Stimulated activated CD8-positive, alpha-beta memory T cell treated with anti-CD3 and anti-CD28 coated beads, Interleukin-4, amount 100 ng/mL, for 1 hour (primary cell): ENCODE results near the gene SGK2.
"Not testable (repeated sequence)": the region's sequence is repeated elsewhere in the genome, so short reads cannot be mapped to it uniquely, and the experiment has no call there.

Experiments used
- DNase-seq, 2 donors: peaks; one replicate each; pipeline ENCODE4 v3.0.0-alpha.2; 2020; ENCODE audit warnings: low read depth in 2 of 2, low spot score in 1 of 2

The SGK2 gene

GRCh38 chr20:43563429-43563828 lies 4.6 kb downstream of the SGK2 start:
- no peak for DNase-seq

GRCh38 chr20:43563991-43564390 lies 5.2 kb downstream of the SGK2 start:
- DNase-seq = no peak

- DNase-seq = no peak
These were observed 5.6 kb downstream of the SGK2 start for GRCh38 chr20:43564455-43564854.

- DNase-seq = no peak
These were observed 6.3 kb downstream of the SGK2 start for GRCh38 chr20:43564993-43565757.

GRCh38 chr20:43565758-43566104 lies 6.9 kb downstream of the SGK2 start:
- no peak for DNase-seq

- no peak for DNase-seq
These were observed 8.7 kb downstream of the SGK2 start for GRCh38 chr20:43567477-43567876.

GRCh38 chr20:43568706-43569105 lies 9.9 kb downstream of the SGK2 start:
- no peak for DNase-seq

GRCh38 chr20:43569282-43569681 lies 10.5 kb downstream of the SGK2 start:
- no peak for DNase-seq

- no peak for DNase-seq
These were observed 11.7 kb downstream of the SGK2 start for GRCh38 chr20:43570496-43570895.

- no peak for DNase-seq
These were observed 12.5 kb downstream of the SGK2 start for GRCh38 chr20:43571310-43571709.

GRCh38 chr20:43571771-43572170 lies 12.9 kb downstream of the SGK2 start:
- no peak for DNase-seq

GRCh38 chr20:43572891-43573290 lies 14.1 kb downstream of the SGK2 start:
- no peak for DNase-seq

GRCh38 chr20:43576108-43576507 lies 17.3 kb downstream of the SGK2 start:
- DNase-seq = no peak

- no peak for DNase-seq
These were observed 21.3 kb downstream of the SGK2 start for GRCh38 chr20:43579861-43580793.

- DNase-seq = no peak
These were observed 24.5 kb downstream of the SGK2 start for GRCh38 chr20:43583133-43583864.

- DNase-seq = no peak
These were observed 25.2 kb downstream of the SGK2 start for GRCh38 chr20:43583982-43584432.

- no peak for DNase-seq
These were observed 25.8 kb downstream of the SGK2 start for GRCh38 chr20:43584448-43585136.

GRCh38 chr20:43586641-43587040 lies 27.8 kb downstream of the SGK2 start:
- no peak for DNase-seq

GRCh38 chr20:43588526-43588925 lies 29.7 kb downstream of the SGK2 start:
- not testable (repeated sequence) for DNase-seq

GRCh38 chr20:43590036-43590391 lies 31.2 kb downstream of the SGK2 start:
- no peak for DNase-seq
